Measurements from ENCODE around the gene UBA52. TPM values are rescaled to one million over a fixed set of nuclear protein-coding genes. Genes with fewer than 3 reads are reported as not detected.
"Not testable (repeated sequence)": the region's sequence is repeated elsewhere in the genome, so short reads cannot be mapped to it uniquely, and the experiment has no call there.

The UBA52 gene
- total and polyA plus RNA-seq, 2 experiments from 2014 or later: 470 to 561 TPM

GRCh38 chr19:18597809-18598660 is 26.4 kb downstream of the UBA52 start:
- Histone ChIP-seq H3K27ac (no peak overlapping the region), H3K4me1 (ENCODE audit: insufficient read depth) (peaks cover 16% of the 10 kb centered on the region), H3K79me2 (no peaks in the 10 kb centered on the region), H3K27me3 (peaks cover 45% of the 10 kb centered on the region), H4K20me1 (ENCODE audit: insufficient read depth, poor library complexity, severe bottlenecking) (no peaks in the 10 kb centered on the region), H3K9me2 (replicated peaks; ENCODE audit: insufficient read depth) (no peaks in the 10 kb centered on the region), H3K4me2 (no peak overlapping the region), H3K36me3 (replicated peaks; ENCODE audit: insufficient read depth, low read depth) (no peaks in the 10 kb centered on the region), H3K4me3 (no peak overlapping the region), H3K9me3 (ENCODE audit: low read depth) (no peaks in the 10 kb centered on the region), H2AFZ (no peak overlapping the region)
- TF ChIP-seq CTCF (IDR thresholded peaks at IDR 0.05; ENCODE audit: poor library complexity) (no peak), EZH2phosphoT487 (IDR thresholded peaks at IDR 0.05; ENCODE audit: low read depth, severe bottlenecking, unreplicated experiment) (no peak), EZH2 (IDR thresholded peaks at IDR 0.05; ENCODE audit: borderline replicate concordance) (no peak)
- WGBS (ENCODE audit: low lambda C conversion rate, missing lambda C conversion rate): 69% methylated on average over 19 of the region's 25 CpGs
- no peak for DNase-seq (ENCODE audit: low spot score)

GRCh38 chr19:18599485-18599884 is 27.8 kb downstream of the UBA52 start:
- H3K79me2 ChIP-seq: no peaks in the 10 kb centered on the region
- no peak overlapping the region for H2AFZ ChIP-seq
- no peak overlapping the region for H3K27ac ChIP-seq
- H3K36me3 ChIP-seq (replicated peaks; ENCODE audit: insufficient read depth, low read depth): no peaks in the 10 kb centered on the region
- no peaks in the 10 kb centered on the region for H3K9me2 ChIP-seq (replicated peaks; ENCODE audit: insufficient read depth)
- no peak for DNase-seq (ENCODE audit: low spot score)
- no peaks in the 10 kb centered on the region for H3K9me3 ChIP-seq (ENCODE audit: low read depth)
- TF ChIP-seq CTCF (IDR thresholded peaks at IDR 0.05; ENCODE audit: poor library complexity): no peak
- no peak for TF ChIP-seq EZH2 (IDR thresholded peaks at IDR 0.05; ENCODE audit: borderline replicate concordance)
- TF ChIP-seq EZH2phosphoT487 (IDR thresholded peaks at IDR 0.05; ENCODE audit: low read depth, severe bottlenecking, unreplicated experiment): no peak
- H3K4me2 ChIP-seq: no peak overlapping the region
- no peak overlapping the region for H3K4me3 ChIP-seq
- peaks cover 58% of the 10 kb centered on the region for H3K27me3 ChIP-seq
- H4K20me1 ChIP-seq (ENCODE audit: insufficient read depth, poor library complexity, severe bottlenecking): no peaks in the 10 kb centered on the region
- H3K4me1 ChIP-seq (ENCODE audit: insufficient read depth): peaks cover 16% of the 10 kb centered on the region
- WGBS (ENCODE audit: low lambda C conversion rate, missing lambda C conversion rate): 93% methylated on average over 20 of the region's 20 CpGs

DNA sequence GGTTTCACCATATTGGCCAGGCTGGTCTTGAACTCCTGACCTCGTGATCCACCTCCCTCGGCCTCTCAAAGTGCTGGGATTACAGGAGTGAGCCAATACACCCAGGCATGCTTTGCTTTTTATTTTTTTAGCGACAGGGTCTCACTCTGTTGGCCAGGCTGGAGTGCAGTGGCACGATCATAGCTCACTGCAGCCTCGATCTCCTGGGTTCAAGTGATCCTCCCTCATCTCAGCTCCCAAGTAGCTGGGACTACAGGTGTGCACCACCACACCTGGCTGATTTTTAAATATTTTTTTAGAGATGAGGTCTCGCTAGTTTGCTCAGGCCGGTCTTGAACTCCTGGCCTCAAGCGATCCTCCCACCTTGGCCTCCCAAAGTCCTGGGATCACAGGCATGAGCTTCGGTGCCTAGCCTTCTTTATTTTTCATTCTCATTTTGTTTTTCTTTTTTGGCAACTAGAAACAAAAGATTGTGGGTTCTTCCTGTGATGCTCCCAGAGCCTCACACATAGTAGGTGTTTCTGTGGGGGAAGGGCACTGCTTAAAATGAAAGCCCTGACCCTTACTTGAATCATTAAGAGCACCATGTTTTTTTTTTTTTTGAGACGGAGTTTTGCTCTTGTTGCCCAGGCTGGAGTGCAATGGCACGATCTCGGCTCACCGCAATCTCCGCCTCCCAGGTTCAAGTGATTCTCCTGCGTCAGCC is 29.2 kb downstream of the UBA52 start:
- H4K20me1 ChIP-seq (ENCODE audit: insufficient read depth, poor library complexity, severe bottlenecking); H3K36me3 ChIP-seq (replicated peaks; ENCODE audit: insufficient read depth, low read depth); H3K4me3 ChIP-seq; H3K9me3 ChIP-seq (ENCODE audit: low read depth); H3K4me2 ChIP-seq; H3K9me2 ChIP-seq (replicated peaks; ENCODE audit: insufficient read depth); H3K27ac ChIP-seq; H3K79me2 ChIP-seq; H2AFZ ChIP-seq; DNase-seq (ENCODE audit: low spot score): not testable (repeated sequence)
- WGBS (ENCODE audit: low lambda C conversion rate, missing lambda C conversion rate): 93% methylated on average over 15 of the region's 15 CpGs
- Histone ChIP-seq H3K4me1 (ENCODE audit: insufficient read depth) (peaks cover 11% of the 10 kb centered on the region), H3K27me3 (peaks cover 71% of the 10 kb centered on the region)

DNA sequence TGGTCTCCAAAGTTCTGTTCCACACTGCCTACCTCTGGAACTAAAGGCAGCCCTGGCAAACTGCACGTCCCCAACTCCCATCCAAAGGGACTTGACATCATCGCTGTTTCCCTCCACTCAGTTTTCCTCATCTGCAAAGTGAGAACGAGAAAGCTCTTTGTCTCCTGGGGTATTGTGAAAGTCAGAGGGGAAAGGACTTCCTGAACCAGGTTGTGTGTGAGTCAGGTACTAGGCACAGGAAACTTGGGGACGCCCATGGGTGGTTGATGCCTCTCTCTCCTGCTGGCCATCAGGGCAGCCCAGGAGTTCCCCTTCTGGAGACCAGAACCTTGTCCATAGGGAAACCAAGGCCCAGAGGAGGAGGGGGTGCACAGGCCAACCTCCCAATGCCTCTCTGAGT is 30.2 kb downstream of the UBA52 start:
- TF ChIP-seq EZH2phosphoT487 (IDR thresholded peaks at IDR 0.05; ENCODE audit: low read depth, severe bottlenecking, unreplicated experiment) (no peak), EZH2 (IDR thresholded peaks at IDR 0.05; ENCODE audit: borderline replicate concordance) (no peak), CTCF (IDR thresholded peaks at IDR 0.05; ENCODE audit: poor library complexity) (no peak)
- Histone ChIP-seq H3K27me3 (peaks cover 68% of the 10 kb centered on the region), H3K79me2 (no peaks in the 10 kb centered on the region), H3K4me3 (no peak overlapping the region), H3K27ac (no peak overlapping the region), H2AFZ (no peak overlapping the region), H4K20me1 (ENCODE audit: insufficient read depth, poor library complexity, severe bottlenecking) (no peaks in the 10 kb centered on the region), H3K9me2 (replicated peaks; ENCODE audit: insufficient read depth) (no peaks in the 10 kb centered on the region), H3K9me3 (ENCODE audit: low read depth) (no peaks in the 10 kb centered on the region), H3K4me1 (ENCODE audit: insufficient read depth) (peaks cover 14% of the 10 kb centered on the region), H3K36me3 (replicated peaks; ENCODE audit: insufficient read depth, low read depth) (no peaks in the 10 kb centered on the region), H3K4me2 (no peak overlapping the region)
- 92% methylated on average over 4 of the region's 4 CpGs for WGBS (ENCODE audit: low lambda C conversion rate, missing lambda C conversion rate)
- DNase-seq (ENCODE audit: low spot score): no peak

Data from hepatocyte (in vitro differentiated cells).